Measurements from ENCODE around the gene CHST11. TPM values are rescaled to one million over a fixed set of nuclear protein-coding genes. Genes with fewer than 3 reads are reported as not detected.

Gene CHST11
- total RNA-seq, 1 donor from 2014 or later = 15.5 TPM

- no peak for TF ChIP-seq CTCF (conservative IDR thresholded peaks at IDR 0.05)
- no peak overlapping the region for H3K27ac Mint-ChIP-seq
- H3K36me3 Mint-ChIP-seq = peaks cover 5% of the 10 kb centered on the region
Observed at GRCh38 chr12:104636496-104636895, 179.7 kb downstream of the CHST11 start.

GRCh38 chr12:104637604-104638003 lies 180.9 kb downstream of the CHST11 start:
- Mint-ChIP-seq H3K27me3 (no peaks in the 10 kb centered on the region), H3K4me3 (no peak overlapping the region), H3K36me3 (peaks cover 5% of the 10 kb centered on the region), H3K4me1 (ENCODE audit: unreplicated experiment) (peaks cover 5% of the 10 kb centered on the region), H3K9me3 (no peaks in the 10 kb centered on the region), H3K27ac (no peak overlapping the region)
- no peak for DNase-seq (ENCODE audit: extremely low spot score, unreplicated experiment)
- TF ChIP-seq CTCF (conservative IDR thresholded peaks at IDR 0.05) = no peak

More at GRCh38 chr12:104636496-104636895, 179.7 kb downstream of the CHST11 start:
- Mint-ChIP-seq H3K4me1 (ENCODE audit: unreplicated experiment) (peaks cover 13% of the 10 kb centered on the region), H3K9me3 (no peaks in the 10 kb centered on the region), H3K27me3 (peaks cover 5% of the 10 kb centered on the region), H3K4me3 (no peak overlapping the region)
- DNase-seq (ENCODE audit: extremely low spot score, unreplicated experiment) = no peak

- DNase-seq (ENCODE audit: extremely low spot score, unreplicated experiment) = no peak
- peaks cover 5% of the 10 kb centered on the region for H3K36me3 Mint-ChIP-seq
- TF ChIP-seq CTCF (conservative IDR thresholded peaks at IDR 0.05) = no peak
- H3K27ac Mint-ChIP-seq = no peak overlapping the region
- no peak overlapping the region for H3K4me3 Mint-ChIP-seq
- H3K9me3 Mint-ChIP-seq = no peaks in the 10 kb centered on the region
- H3K27me3 Mint-ChIP-seq = no peaks in the 10 kb centered on the region
- peaks cover under 1% of the 10 kb centered on the region for H3K4me1 Mint-ChIP-seq (ENCODE audit: unreplicated experiment)
Observed at GRCh38 chr12:104638218-104638850, 181.6 kb downstream of the CHST11 start.

GRCh38 chr12:104638851-104639240 lies 182.1 kb downstream of the CHST11 start:
- TF ChIP-seq CTCF (conservative IDR thresholded peaks at IDR 0.05) = no peak
- Mint-ChIP-seq H3K4me3 (no peak overlapping the region), H3K27me3 (no peaks in the 10 kb centered on the region), H3K4me1 (ENCODE audit: unreplicated experiment) (peaks cover 4% of the 10 kb centered on the region), H3K9me3 (no peaks in the 10 kb centered on the region), H3K36me3 (peaks cover 2% of the 10 kb centered on the region), H3K27ac (no peak overlapping the region)
- no peak for DNase-seq (ENCODE audit: extremely low spot score, unreplicated experiment)

DNA sequence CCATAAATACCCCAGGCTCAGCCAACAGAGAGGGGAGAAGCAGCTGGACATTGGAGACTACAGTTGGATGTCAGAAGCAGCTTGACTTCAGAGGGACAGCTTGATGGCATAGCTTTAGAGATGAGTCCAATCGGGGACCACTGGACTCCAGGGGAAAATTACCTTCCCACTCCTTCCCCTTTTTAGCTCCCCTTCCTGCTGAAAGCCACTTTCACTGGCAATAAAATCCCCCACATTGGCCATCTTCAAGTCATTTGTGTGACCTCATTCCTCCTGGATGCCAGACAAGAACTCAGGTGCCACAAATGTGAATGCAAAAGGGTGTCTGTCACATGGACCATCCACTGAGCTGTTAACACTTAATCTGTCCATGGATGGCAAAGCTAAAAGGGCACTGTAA lies 184.2 kb downstream of the CHST11 start:
- H3K27ac Mint-ChIP-seq = no peak overlapping the region

More for the DNA sequence above, 184.2 kb downstream of the CHST11 start:
- peaks cover under 1% of the 10 kb centered on the region for H3K36me3 Mint-ChIP-seq
- H3K4me1 Mint-ChIP-seq (ENCODE audit: unreplicated experiment) = peaks cover 4% of the 10 kb centered on the region
- no peak overlapping the region for H3K4me3 Mint-ChIP-seq
- DNase-seq (ENCODE audit: extremely low spot score, unreplicated experiment) = no peak
- TF ChIP-seq CTCF (conservative IDR thresholded peaks at IDR 0.05) = no peak
- H3K27me3 Mint-ChIP-seq = no peaks in the 10 kb centered on the region
- no peaks in the 10 kb centered on the region for H3K9me3 Mint-ChIP-seq
